ENCODE measurements around the gene POLN. TPM values are rescaled to one million over a fixed set of nuclear protein-coding genes. Genes with fewer than 3 reads are reported as not detected.

POLN gene
- total and polyA plus RNA-seq, 2 of the 4 experiments (the other 2 are of a cell fraction), result 0.63 to 0.72 TPM

- intact Hi-C loops (cut with micrococcal nuclease), result no loop called here
- Histone ChIP-seq H3K9me3 (ENCODE audit: control insufficient read depth, insufficient read depth, low read length) (no peaks in the 10 kb centered on the region), H4K20me1 (ENCODE audit: insufficient read depth, low read length) (no peaks in the 10 kb centered on the region), H2BK20ac (ENCODE audit: low read depth, low read length) (no peak overlapping the region), H2BK5ac (ENCODE audit: low read depth, low read length, poor library complexity, severe bottlenecking) (no peak overlapping the region), H3K14ac (replicated peaks; ENCODE audit: low read depth, low read length) (no peak overlapping the region), H4K8ac (ENCODE audit: low read depth in 2 of 2, low read length in 2 of 2) (no peak overlapping the region), H3K9ac (ENCODE audit: low read depth, low read length) (no peak overlapping the region), H2BK15ac (ENCODE audit: low read depth, low read length) (no peak overlapping the region), H3K4me3 (ENCODE audit: insufficient read depth, low read depth, low read length) (no peak overlapping the region), H3K9me1 (ENCODE audit: insufficient read depth, low read length) (peaks cover 6% of the 10 kb centered on the region; the same call in 1 of the 2 replicates), H3K27ac (ENCODE audit: insufficient read depth, low read length) (no peak overlapping the region), H2AK5ac (ENCODE audit: low read depth, low read length) (no peak overlapping the region), H2AFZ (replicated peaks; ENCODE audit: low read length, poor library complexity) (no peak overlapping the region), H3K18ac (ENCODE audit: low read depth, low read length) (no peak overlapping the region), H3K4me1 (ENCODE audit: control insufficient read depth, insufficient read depth, low read length) (no peaks in the 10 kb centered on the region), H2BK120ac (ENCODE audit: low read depth, low read length) (no peak overlapping the region), H3K23ac (ENCODE audit: low read depth, low read length) (no peak overlapping the region), H3K79me1 (ENCODE audit: low read depth in 1 of 2, low read length in 2 of 2) (no peaks in the 10 kb centered on the region), H3K36me3 (ENCODE audit: control insufficient read depth, insufficient read depth, low read length) (no peaks in the 10 kb centered on the region), H3K27me3 (ENCODE audit: control insufficient read depth, insufficient read depth, low read length) (peaks cover 15% of the 10 kb centered on the region; the same call in 1 of the 2 replicates), H4K91ac (ENCODE audit: insufficient read depth, low read depth, low read length) (no peak overlapping the region), H4K5ac (ENCODE audit: low read depth, low read length) (no peak overlapping the region), H3K56ac (ENCODE audit: extremely low read depth, insufficient read depth, low read length) (no peak overlapping the region), H3K4ac (ENCODE audit: low read depth, low read length) (no peak overlapping the region), H3K4me2 (ENCODE audit: low read depth, low read length) (no peak overlapping the region), H2AK9ac (replicated peaks; ENCODE audit: low read depth, low read length, poor library complexity) (no peak overlapping the region)
- ChIA-PET POLR2A (ENCODE audit: unreplicated experiment) (interaction anchor here (0.5 kb wide), 1 partner anchor 12 kb away, joined by 5 read pairs; no protein-coding TSS in a partner anchor), CTCF (interaction anchor here (0.6 kb wide), 1 partner anchor 154 kb away, joined by 3 read pairs; no protein-coding TSS in a partner anchor)
- dilution Hi-C loops (cut with HindIII; ENCODE audit: low sequenced_read_pairs, unreplicated experiment), result no loop called here
- BruUV-seq (replicated peaks), result no TSS peak
- no peak for TF ChIP-seq MXI1 (IDR thresholded peaks at IDR 0.05; ENCODE audit: borderline replicate concordance, low read depth, low read length)
- TF ChIP-seq POLR2A (IDR thresholded peaks at IDR 0.05; ENCODE audit: low read depth, low read length), result no peak
- TF ChIP-seq RAD21 (IDR thresholded peaks at IDR 0.05; ENCODE audit: low read length), result no peak
- TF ChIP-seq CEBPB (IDR thresholded peaks at IDR 0.05; ENCODE audit: low read depth, low read length), result no peak
- no peak for TF ChIP-seq SMC3 (IDR thresholded peaks at IDR 0.05; ENCODE audit: low read depth, low read length)
- no peak for TF ChIP-seq RFX5 (IDR thresholded peaks at IDR 0.05; ENCODE audit: low read depth, low read length)
- TF ChIP-seq ELK1 (IDR thresholded peaks at IDR 0.05; ENCODE audit: borderline replicate concordance, low read depth, low read length), result no peak
- TF ChIP-seq CTCF (conservative IDR thresholded peaks at IDR 0.05; ENCODE audit: low read depth, low read length), result no peak
- no peak for TF ChIP-seq CHD1 (IDR thresholded peaks at IDR 0.05; ENCODE audit: low read depth, low read length)
- TF ChIP-seq FOS (IDR thresholded peaks at IDR 0.05; ENCODE audit: low read depth, low read length), result no peak
- no peak for TF ChIP-seq BHLHE40 (IDR thresholded peaks at IDR 0.05; ENCODE audit: low read depth, low read length)
- TF ChIP-seq RCOR1 (IDR thresholded peaks at IDR 0.05; ENCODE audit: insufficient replicate concordance, low read length), result no peak
- no peak; the same call in 1 of the 2 replicates for ATAC-seq (ENCODE audit: low read depth)
- in situ Hi-C loops (cut with MboI; ENCODE audit: low sequenced_read_pairs), result no loop called here
- 69% methylated on average over 5 of the region's 15 CpGs; no CpG with 5 or more reads in 1 of the 2 experiments for WGBS, 2 experiments (ENCODE audit: extremely low coverage in 2 of 2, insufficient read length in 1 of 2)
- DNase-seq, result no peak
These were observed 175.8 kb downstream of the POLN start for GRCh38 chr4:2066011-2066551.

Data from IMR-90 (cell line).